C4-2B (cell line): ENCODE measurements around the gene MMP17.

Experiments used
- CTCF ChIP-seq: fragments of 450-650 bp; conservative IDR thresholded peaks from 2 replicates; pipeline ENCODE4 v1.5.1; 2017; ENCODE audit warnings: mild to moderate bottlenecking
- ZFX ChIP-seq: fragments of 450-650 bp; IDR thresholded peaks from 2 replicates; pipeline ENCODE4 v1.6.1; 2017

GRCh38 chr12:131815131-131815530 lies 13.1 kb upstream of the MMP17 start:
- TF ChIP-seq CTCF (no peak), ZFX (no peak)
